Endometrial microvascular endothelial cells (primary cell): ENCODE measurements around the gene RC3H1. TPM values are rescaled to one million over a fixed set of nuclear protein-coding genes. Genes with fewer than 3 reads are reported as not detected.

Source experiments
- in situ Hi-C: cut with HindIII; loops from 2 replicates; pipeline ENCODE4 v1.10.0; 2017; ENCODE audit warnings: low sequenced_read_pairs, low pct_unique_long_range_greater_than_20kb; ENCODE audit errors: inconsistent ontology term
- total RNA-seq: library from RNA; depleted of rRNA; stranded (reverse); fragments of >200 nt; gene quantifications from one replicate; pipeline ENCODE4 v1.2.3, GENCODE V29; 2015; ENCODE audit errors: inconsistent ontology term

RC3H1 gene
- total RNA-seq, 1 donor from 2014 or later = 16.0 TPM

GRCh38 chr1:173900427-173900826 lies 121.7 kb downstream of the RC3H1 start:
- in situ Hi-C loops = no loop called here

GRCh38 chr1:173894189-173894588 lies 128.0 kb downstream of the RC3H1 start:
- in situ Hi-C loops = no loop called here

- in situ Hi-C loops = no loop called here
These were observed 128.5 kb downstream of the RC3H1 start for GRCh38 chr1:173893611-173894010.

GRCh38 chr1:173889885-173890284 lies 132.3 kb downstream of the RC3H1 start:
- in situ Hi-C loops = no loop called here

GRCh38 chr1:173888749-173889148 lies 133.4 kb downstream of the RC3H1 start:
- in situ Hi-C loops = no loop called here

GRCh38 chr1:173887627-173888026 lies 134.5 kb downstream of the RC3H1 start:
- in situ Hi-C loops = no loop called here

GRCh38 chr1:173886746-173887611 lies 135.2 kb downstream of the RC3H1 start:
- in situ Hi-C loops = no loop called here

GRCh38 chr1:173884701-173885100 lies 137.5 kb downstream of the RC3H1 start:
- in situ Hi-C loops = no loop called here

Other genes starting within 250 kb of the RC3H1 start
- 37.4 TPM for gene DARS2, start 197.7 kb downstream of the RC3H1 start, total RNA-seq
- gene CENPL, start 197.5 kb downstream of the RC3H1 start, total RNA-seq = 19.7 TPM
- 283 TPM for gene GAS5, start 154.4 kb downstream of the RC3H1 start, total RNA-seq
- gene ZBTB37, start 154.0 kb downstream of the RC3H1 start, total RNA-seq = 1.7 TPM
- gene SERPINC1, start 105.0 kb downstream of the RC3H1 start, total RNA-seq = not detected
- gene RABGAP1L, start 137.2 kb upstream of the RC3H1 start, total RNA-seq = 15.5 TPM